OCI-LY3 (cell line): ENCODE data around the gene APOBEC3H.
"Not testable (repeated sequence)": the region's sequence is repeated elsewhere in the genome, so short reads cannot be mapped to it uniquely, and the experiment has no call there.

Source experiments
- H2AFZ ChIP-seq: fragments of 200-600, 300-600 bp; shearing (Covaris generic); 2 replicates; pipeline ENCODE4 v1.6.0; 2014; ENCODE audit warnings: antibody characterized with exemption, low read depth, low read length
- H3K27ac ChIP-seq: fragments of 200-600, 300-600 bp; sonication (generic); 2 replicates; pipeline ENCODE4 v1.5.1; 2014; ENCODE audit warnings: mild to moderate bottlenecking, low read length, moderate library complexity, mixed read lengths
- H3K27me3 ChIP-seq: fragments of 200-600, 300-600 bp; sonication (generic); 2 replicates; pipeline ENCODE4 v1.6.1; 2014; ENCODE audit warnings: low read depth, low read length, mixed read lengths
- H3K36me3 ChIP-seq: fragments of 200-600, 300-600 bp; sonication (generic); replicated peaks from 2 replicates; pipeline ENCODE3; 2014; ENCODE audit warnings: low read depth, low read length, mixed read lengths
- H3K4me1 ChIP-seq: fragments of 300-600, 200-600 bp; sonication (generic); 2 replicates; pipeline ENCODE4 v1.6.1; 2014; ENCODE audit warnings: low read length, mixed read lengths
- H3K4me2 ChIP-seq: fragments of 200-600, 300-600 bp; sonication (generic); 2 replicates; pipeline ENCODE4 v1.6.1; 2014; ENCODE audit warnings: low read length, mixed read lengths
- H3K4me3 ChIP-seq: fragments of 300-600, 200-600 bp; sonication (generic); 2 replicates; pipeline ENCODE4 v1.5.1; 2014; ENCODE audit warnings: antibody characterized with exemption, mild to moderate bottlenecking, low read length, moderate library complexity
- H3K79me2 ChIP-seq: fragments of 300-600, 200-600 bp; shearing (Covaris generic); 2 replicates; pipeline ENCODE4 v1.6.1; 2014; ENCODE audit warnings: mild to moderate bottlenecking, low read length, mixed read lengths
- H3K9ac ChIP-seq: fragments of 300-600, 200-600 bp; shearing (Covaris generic); 2 replicates; pipeline ENCODE4 v1.6.0; 2014; ENCODE audit warnings: mild to moderate bottlenecking, low read length, moderate library complexity
- H3K9me3 ChIP-seq: fragments of 200-600, 300-600 bp; shearing (Covaris generic); 2 replicates; pipeline ENCODE4 v1.6.1; 2014; ENCODE audit warnings: low read length, mixed read lengths; ENCODE audit not compliant: insufficient read depth
- H4K20me1 ChIP-seq: fragments of 200-600, 300-600 bp; sonication (generic); 2 replicates; pipeline ENCODE4 v1.6.1; 2016; ENCODE audit warnings: low read length, mixed read lengths; ENCODE audit not compliant: insufficient read depth
- EZH2phosphoT487 ChIP-seq: fragments of 200-600 bp; shearing (Covaris generic); IDR thresholded peaks from 2 replicates; pipeline ENCODE4 v1.6.1; 2018; ENCODE audit warnings: antibody characterized with exemption, mixed run types, low read depth
- TF ChIP-seq, protein P1 (sequence below): fragments of 200-600, 300-600 bp; sonication (generic); IDR thresholded peaks from 2 replicates; pipeline ENCODE4 v1.5.1; 2014; ENCODE audit warnings: antibody characterized with exemption, low read length, low read depth

The APOBEC3H gene

GRCh38 chr22:39066442-39067276 lies 30.4 kb upstream of the APOBEC3H start:
- H3K4me3 ChIP-seq, H3K36me3 ChIP-seq, H3K79me2 ChIP-seq, H3K9me3 ChIP-seq, H3K9ac ChIP-seq, H3K27me3 ChIP-seq, H3K4me2 ChIP-seq, H3K27ac ChIP-seq, H4K20me1 ChIP-seq, H2AFZ ChIP-seq: not testable (repeated sequence)
- H3K4me1 ChIP-seq = peaks cover 29% of the 10 kb centered on the region

DNA sequence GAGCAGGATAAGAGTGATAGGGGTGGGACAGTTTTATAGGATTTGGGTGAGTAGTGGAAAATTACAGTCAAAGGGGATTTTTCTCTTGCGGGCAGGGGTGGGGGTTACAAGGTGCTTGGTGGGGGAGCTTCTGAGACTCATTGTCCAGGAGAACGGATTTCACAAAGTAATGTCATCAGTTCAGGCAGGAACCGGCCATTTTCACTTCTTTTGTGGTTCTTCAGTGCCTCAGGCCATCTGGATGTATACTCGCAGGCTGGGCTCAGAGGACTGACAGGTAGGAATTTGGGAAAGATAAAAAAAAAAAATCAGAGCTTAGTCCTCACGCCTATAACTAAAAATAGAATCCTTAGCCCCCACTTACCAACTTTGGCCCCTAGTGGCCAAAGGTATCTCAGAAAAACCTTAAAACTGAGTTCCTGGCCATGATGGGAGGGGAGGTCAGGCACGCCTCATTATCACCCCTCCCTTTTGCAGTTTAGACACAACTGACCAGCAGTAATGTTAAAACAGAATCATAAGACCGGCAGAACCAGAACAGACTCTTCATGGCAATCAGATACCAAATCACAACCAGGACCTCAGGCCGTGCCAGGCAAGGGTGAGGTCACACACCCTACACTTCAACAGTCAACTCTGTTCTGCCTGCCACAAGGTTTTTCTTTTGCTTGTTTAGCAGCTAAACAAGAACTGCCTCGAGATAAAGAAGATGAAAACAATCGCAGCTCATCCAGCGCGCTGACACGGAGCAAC lies 28.8 kb upstream of the APOBEC3H start:
- no peak for TF ChIP-seq EZH2phosphoT487
- TF ChIP-seq, protein P1, sequence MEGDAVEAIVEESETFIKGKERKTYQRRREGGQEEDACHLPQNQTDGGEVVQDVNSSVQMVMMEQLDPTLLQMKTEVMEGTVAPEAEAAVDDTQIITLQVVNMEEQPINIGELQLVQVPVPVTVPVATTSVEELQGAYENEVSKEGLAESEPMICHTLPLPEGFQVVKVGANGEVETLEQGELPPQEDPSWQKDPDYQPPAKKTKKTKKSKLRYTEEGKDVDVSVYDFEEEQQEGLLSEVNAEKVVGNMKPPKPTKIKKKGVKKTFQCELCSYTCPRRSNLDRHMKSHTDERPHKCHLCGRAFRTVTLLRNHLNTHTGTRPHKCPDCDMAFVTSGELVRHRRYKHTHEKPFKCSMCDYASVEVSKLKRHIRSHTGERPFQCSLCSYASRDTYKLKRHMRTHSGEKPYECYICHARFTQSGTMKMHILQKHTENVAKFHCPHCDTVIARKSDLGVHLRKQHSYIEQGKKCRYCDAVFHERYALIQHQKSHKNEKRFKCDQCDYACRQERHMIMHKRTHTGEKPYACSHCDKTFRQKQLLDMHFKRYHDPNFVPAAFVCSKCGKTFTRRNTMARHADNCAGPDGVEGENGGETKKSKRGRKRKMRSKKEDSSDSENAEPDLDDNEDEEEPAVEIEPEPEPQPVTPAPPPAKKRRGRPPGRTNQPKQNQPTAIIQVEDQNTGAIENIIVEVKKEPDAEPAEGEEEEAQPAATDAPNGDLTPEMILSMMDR = peak; percentile 16; the same call in 1 of the 2 replicates
- Histone ChIP-seq H3K27me3 (no peaks in the 10 kb centered on the region), H3K4me2 (no peak overlapping the region), H3K9ac (no peak overlapping the region), H3K4me3 (no peak overlapping the region), H3K27ac (no peak overlapping the region), H4K20me1 (no peaks in the 10 kb centered on the region), H3K4me1 (peaks cover 34% of the 10 kb centered on the region), H2AFZ (no peak overlapping the region; the same call in 1 of the 2 replicates), H3K36me3 (no peaks in the 10 kb centered on the region), H3K79me2 (no peaks in the 10 kb centered on the region), H3K9me3 (no peaks in the 10 kb centered on the region)

GRCh38 chr22:39070186-39070585 lies 26.9 kb upstream of the APOBEC3H start:
- H3K4me2 ChIP-seq = no peak overlapping the region
- H3K27ac ChIP-seq = no peak overlapping the region
- no peaks in the 10 kb centered on the region for H3K79me2 ChIP-seq
- H3K27me3 ChIP-seq = no peaks in the 10 kb centered on the region
- H3K4me1 ChIP-seq = peaks cover 24% of the 10 kb centered on the region
- H3K9ac ChIP-seq = no peak overlapping the region
- H3K9me3 ChIP-seq = no peaks in the 10 kb centered on the region
- H3K4me3 ChIP-seq = no peak overlapping the region
- H2AFZ ChIP-seq = no peak overlapping the region
- no peaks in the 10 kb centered on the region for H4K20me1 ChIP-seq
- no peaks in the 10 kb centered on the region for H3K36me3 ChIP-seq
- no peak for TF ChIP-seq EZH2phosphoT487
- TF ChIP-seq, protein P1 = no peak

GRCh38 chr22:39072581-39072981 lies 24.5 kb upstream of the APOBEC3H start:
- not testable (repeated sequence) for H4K20me1 ChIP-seq, H3K27me3 ChIP-seq, H3K79me2 ChIP-seq, H3K36me3 ChIP-seq, H3K9me3 ChIP-seq
- H3K27ac ChIP-seq = peak overlapping the region; percentile 81
- peak overlapping the region; percentile 59 for H3K4me2 ChIP-seq
- H3K4me3 ChIP-seq = peak overlapping the region; percentile 36
- H3K9ac ChIP-seq = peak overlapping the region; percentile 54; the same call in 1 of the 2 replicates
- H2AFZ ChIP-seq = peak overlapping the region; percentile 55
- H3K4me1 ChIP-seq = peaks cover 31% of the 10 kb centered on the region

DNA sequence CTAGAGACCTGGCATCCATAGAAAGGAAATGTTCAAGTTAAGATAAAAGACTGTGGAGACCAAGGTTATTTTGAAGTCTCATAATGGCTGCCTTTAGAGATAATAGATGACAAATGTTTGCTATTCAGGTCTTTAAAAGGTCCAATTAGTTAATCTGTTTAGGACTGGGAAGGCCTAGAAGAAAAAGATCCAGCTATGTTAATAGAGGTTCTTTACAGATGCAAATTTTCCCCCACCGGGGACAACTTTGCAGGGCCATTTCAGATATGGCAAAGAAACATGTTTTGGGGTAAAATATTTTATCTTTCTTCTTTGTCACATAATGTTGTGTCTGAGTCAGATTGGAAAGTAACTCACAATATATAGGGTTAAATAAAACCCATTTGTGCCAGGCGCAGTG lies 23.1 kb upstream of the APOBEC3H start:
- Histone ChIP-seq H3K79me2 (no peaks in the 10 kb centered on the region), H3K36me3 (no peaks in the 10 kb centered on the region), H3K27ac (no peak overlapping the region), H3K4me2 (no peak overlapping the region), H4K20me1 (no peaks in the 10 kb centered on the region), H3K9ac (no peak overlapping the region), H3K9me3 (no peaks in the 10 kb centered on the region), H3K27me3 (no peaks in the 10 kb centered on the region), H3K4me3 (no peak overlapping the region), H2AFZ (no peak overlapping the region), H3K4me1 (peaks cover 29% of the 10 kb centered on the region)
- no peak for TF ChIP-seq EZH2phosphoT487
- TF ChIP-seq, protein P1 = no peak

GRCh38 chr22:39076155-39077025 lies 20.7 kb upstream of the APOBEC3H start:
- H3K27me3 ChIP-seq, H3K9me3 ChIP-seq, H2AFZ ChIP-seq, H3K27ac ChIP-seq, H4K20me1 ChIP-seq, H3K36me3 ChIP-seq, H3K79me2 ChIP-seq: not testable (repeated sequence)
- peak overlapping the region; percentile 44 for H3K4me2 ChIP-seq
- H3K4me1 ChIP-seq = peaks cover 41% of the 10 kb centered on the region
- H3K4me3 ChIP-seq = peak overlapping the region; percentile 51
- H3K9ac ChIP-seq = peak overlapping the region; percentile 19; the same call in 1 of the 2 replicates
